ENCODE results near the gene INAFM2. TPM values are rescaled to one million over a fixed set of nuclear protein-coding genes. Genes with fewer than 3 reads are reported as not detected.

Gene INAFM2
- total and polyA plus RNA-seq, 2 of the 4 experiments (the other 2 are of a cell fraction): 10.4 to 14.0 TPM

DNA sequence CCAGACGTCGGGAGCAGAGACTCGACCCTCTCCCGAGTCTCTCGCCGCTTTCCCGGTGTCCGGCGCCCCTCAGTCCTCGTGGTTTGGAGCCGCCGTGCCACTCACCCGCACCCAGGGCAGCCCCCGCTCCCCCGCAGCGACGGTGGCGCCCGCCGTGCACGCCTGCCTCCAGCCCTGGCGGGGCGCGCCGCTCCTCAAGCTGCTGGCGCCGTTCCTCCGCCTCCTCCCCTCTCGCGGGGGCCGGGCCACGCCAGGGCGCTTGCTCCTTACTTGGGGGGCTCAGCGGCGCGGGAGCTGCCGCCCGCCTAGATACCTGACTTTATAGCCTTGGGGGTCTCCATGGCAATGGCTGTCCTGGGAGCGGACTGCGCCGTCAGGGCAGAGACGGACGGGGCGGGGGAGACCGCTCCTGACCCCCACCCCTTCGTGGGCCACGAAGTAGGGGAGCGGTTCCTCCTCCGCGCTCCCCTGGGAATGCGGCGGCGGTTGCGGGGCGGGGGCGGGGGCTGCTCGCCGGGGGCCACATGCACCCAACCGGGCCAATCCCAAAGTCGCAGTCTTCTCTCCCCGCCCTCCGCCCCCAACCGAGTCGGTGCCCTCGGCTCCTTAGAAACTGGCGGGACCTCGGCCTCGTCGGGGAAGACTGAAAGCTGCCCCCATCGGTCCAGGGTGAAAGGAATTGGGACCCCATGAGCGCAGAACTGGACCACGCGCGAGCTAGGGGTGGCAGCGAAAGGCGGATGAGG is 40.5 kb upstream of the INAFM2 start, which contains the start of gene ANKRD63:
Gene ANKRD63, minus strand, starts transcription at position 196 of the 746 bp plus-strand sequence. CDS start 478 bp downstream, outside the sequence.
- peak within 1 kb of the TSS; percentile 47 for H3K4me3 ChIP-seq (ENCODE audit: insufficient read depth, low read depth, low read length)
- H3K56ac ChIP-seq (ENCODE audit: extremely low read depth, insufficient read depth, low read length): no peak within 1 kb of the TSS
- no peaks in the 10 kb centered on the region for H3K79me1 ChIP-seq (ENCODE audit: low read depth in 1 of 2, low read length in 2 of 2)
- TF ChIP-seq POLR2A (IDR thresholded peaks at IDR 0.05; ENCODE audit: low read depth, low read length) (no peak), MAZ (IDR thresholded peaks at IDR 0.05; ENCODE audit: borderline replicate concordance, low read depth, low read length) (peak; percentile 41; the same call in 1 of the 2 replicates), RAD21 (IDR thresholded peaks at IDR 0.05; ENCODE audit: low read length) (no peak), SMC3 (IDR thresholded peaks at IDR 0.05; ENCODE audit: low read depth, low read length) (no peak), RFX5 (IDR thresholded peaks at IDR 0.05; ENCODE audit: low read depth, low read length) (no peak), BHLHE40 (IDR thresholded peaks at IDR 0.05; ENCODE audit: low read depth, low read length) (no peak), CTCF (conservative IDR thresholded peaks at IDR 0.05; ENCODE audit: low read depth, low read length) (no peak)
- TF ChIP-seq, protein P1, sequence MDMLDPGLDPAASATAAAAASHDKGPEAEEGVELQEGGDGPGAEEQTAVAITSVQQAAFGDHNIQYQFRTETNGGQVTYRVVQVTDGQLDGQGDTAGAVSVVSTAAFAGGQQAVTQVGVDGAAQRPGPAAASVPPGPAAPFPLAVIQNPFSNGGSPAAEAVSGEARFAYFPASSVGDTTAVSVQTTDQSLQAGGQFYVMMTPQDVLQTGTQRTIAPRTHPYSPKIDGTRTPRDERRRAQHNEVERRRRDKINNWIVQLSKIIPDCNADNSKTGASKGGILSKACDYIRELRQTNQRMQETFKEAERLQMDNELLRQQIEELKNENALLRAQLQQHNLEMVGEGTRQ (IDR thresholded peaks at IDR 0.05; ENCODE audit: low read depth, low read length): no peak
- H2BK20ac ChIP-seq (ENCODE audit: low read depth, low read length): no peak within 1 kb of the TSS
- dilution Hi-C loops (cut with HindIII; ENCODE audit: low sequenced_read_pairs, unreplicated experiment) (no loop called here), intact Hi-C loops (cut with micrococcal nuclease) (no loop called here), in situ Hi-C loops (cut with MboI; ENCODE audit: low sequenced_read_pairs) (no loop called here)
- H4K91ac ChIP-seq (ENCODE audit: insufficient read depth, low read depth, low read length): no peak within 1 kb of the TSS
- H3K9ac ChIP-seq (ENCODE audit: low read depth, low read length): no peak within 1 kb of the TSS
- H3K4me1 ChIP-seq (ENCODE audit: control insufficient read depth, insufficient read depth, low read length): peaks cover 9% of the 10 kb centered on the region
- WGBS, 2 experiments (ENCODE audit: extremely low coverage in 2 of 2, insufficient read length in 1 of 2): 4% methylated on average over 23 of the region's 76 CpGs; no CpG with 5 or more reads in 1 of the 2 experiments
- no peak within 1 kb of the TSS for H2BK15ac ChIP-seq (ENCODE audit: low read depth, low read length)
- no peak within 1 kb of the TSS for H3K4ac ChIP-seq (ENCODE audit: low read depth, low read length)
- H2AK5ac ChIP-seq (ENCODE audit: low read depth, low read length): no peak within 1 kb of the TSS
- ATAC-seq (ENCODE audit: low read depth) (peak; percentile 7; the same call in 1 of the 2 replicates), DNase-seq (no peak)
- no peaks in the 10 kb centered on the region for H3K9me3 ChIP-seq (ENCODE audit: control insufficient read depth, insufficient read depth, low read length)
- no peaks in the 10 kb centered on the region for H4K20me1 ChIP-seq (ENCODE audit: insufficient read depth, low read length)
- H3K14ac ChIP-seq (replicated peaks; ENCODE audit: low read depth, low read length): no peak within 1 kb of the TSS
- H4K8ac ChIP-seq (ENCODE audit: low read depth in 2 of 2, low read length in 2 of 2): no peak within 1 kb of the TSS
- no peak within 1 kb of the TSS for H3K23ac ChIP-seq (ENCODE audit: low read depth, low read length)
- H3K18ac ChIP-seq (ENCODE audit: low read depth, low read length): no peak within 1 kb of the TSS
- H2BK5ac ChIP-seq (ENCODE audit: low read depth, low read length, poor library complexity, severe bottlenecking): no peak within 1 kb of the TSS
- no peak within 1 kb of the TSS for H2BK120ac ChIP-seq (ENCODE audit: low read depth, low read length)
- peak within 1 kb of the TSS; percentile 91 for H3K4me2 ChIP-seq (ENCODE audit: low read depth, low read length)
- peak within 1 kb of the TSS; percentile 86 for H2AFZ ChIP-seq (replicated peaks; ENCODE audit: low read length, poor library complexity)
- no peak within 1 kb of the TSS for H4K5ac ChIP-seq (ENCODE audit: low read depth, low read length)
- no peak within 1 kb of the TSS for H3K27ac ChIP-seq (ENCODE audit: insufficient read depth, low read length)
- no peak within 1 kb of the TSS for H2AK9ac ChIP-seq (replicated peaks; ENCODE audit: low read depth, low read length, poor library complexity)
- no peaks in the 10 kb centered on the region for H3K36me3 ChIP-seq (ENCODE audit: control insufficient read depth, insufficient read depth, low read length)
- no peaks in the 10 kb centered on the region for H3K9me1 ChIP-seq (ENCODE audit: insufficient read depth, low read length)
- ChIA-PET CTCF (interaction anchor here (1.0 kb wide), 1 partner anchor 27 kb away, joined by 3 read pairs; no protein-coding TSS in a partner anchor), POLR2A (ENCODE audit: unreplicated experiment) (interaction anchor here (0.7 kb wide), 1 partner anchor 13 kb away, joined by 3 read pairs; no protein-coding TSS in a partner anchor)
- H3K27me3 ChIP-seq (ENCODE audit: control insufficient read depth, insufficient read depth, low read length): peaks cover 67% of the 10 kb centered on the region
- BruUV-seq (replicated peaks): no TSS peak
